Neuronal stem cell (in vitro differentiated cells): ENCODE data around the gene CHST10.

ENCODE experiments used
- DNase-seq: peaks from one replicate; pipeline ENCODE4 v3.0.0-alpha.2; 2013; ENCODE audit warnings: low spot score
- H2AFZ ChIP-seq: one replicate; pipeline ENCODE4 v1.6.1; 2013; ENCODE audit warnings: mild to moderate bottlenecking, low read length, inconsistent platforms
- H2AK5ac ChIP-seq: 2 replicates; pipeline ENCODE4 v1.6.1; 2013; ENCODE audit warnings: low read depth, mild to moderate bottlenecking, inconsistent platforms, low read length, moderate library complexity, mixed read lengths
- H2BK120ac ChIP-seq: 2 replicates; pipeline ENCODE4 v1.6.1; 2013; ENCODE audit warnings: low read depth, mild to moderate bottlenecking, inconsistent platforms, low read length, moderate library complexity, mixed read lengths
- H2BK12ac ChIP-seq: one replicate; pipeline ENCODE4 v1.6.1; 2013; ENCODE audit warnings: low read length, inconsistent platforms
- H2BK15ac ChIP-seq: 2 replicates; pipeline ENCODE4 v1.6.1; 2013; ENCODE audit warnings: mild to moderate bottlenecking, low read length, inconsistent platforms, mixed read lengths
- H2BK5ac ChIP-seq: one replicate; pipeline ENCODE4 v1.6.1; 2013; ENCODE audit warnings: inconsistent platforms, mild to moderate bottlenecking, low read length, moderate library complexity
- H3K14ac ChIP-seq: one replicate; pipeline ENCODE4 v1.6.1; 2013; ENCODE audit warnings: low read length, inconsistent platforms
- H3K18ac ChIP-seq: 2 replicates; pipeline ENCODE4 v1.6.1; 2013; ENCODE audit warnings: low read length, inconsistent platforms
- H3K23ac ChIP-seq: 2 replicates; pipeline ENCODE4 v1.6.1; 2013; ENCODE audit warnings: low read depth, mild to moderate bottlenecking, mixed read lengths, low read length, inconsistent platforms; ENCODE audit not compliant: poor library complexity
- H3K27ac ChIP-seq: replicated peaks from 3 replicates; pipeline ENCODE4 v1.5.1; 2013; ENCODE audit warnings: low read length, inconsistent platforms
- H3K27me3 ChIP-seq, 3 experiments: 2 replicates each; pipeline ENCODE4 v1.6.1; 2013; ENCODE audit warnings: low read length in 3 of 3, mild to moderate bottlenecking in 2 of 3, inconsistent platforms in 1 of 3, low read depth in 1 of 3, mixed read lengths in 1 of 3, moderate library complexity in 1 of 3; ENCODE audit not compliant: control insufficient read depth in 3 of 3, insufficient read depth in 3 of 3
- H3K36me3 ChIP-seq, 2 donors: replicated peaks in 1 of 2; 2 replicates each; pipeline ENCODE4 v1.6.1; 2013; ENCODE audit warnings: low read length in 2 of 2; ENCODE audit not compliant: control insufficient read depth in 2 of 2, insufficient read depth in 2 of 2
- H3K4ac ChIP-seq: 2 replicates; pipeline ENCODE4 v1.6.1; 2013; ENCODE audit warnings: inconsistent platforms, mild to moderate bottlenecking, low read length, moderate library complexity
- H3K4me1 ChIP-seq, 2 donors: 1 replicate in 1 of 2; 2 replicates in 1 of 2; pipeline ENCODE4 v1.6.1; 2013; ENCODE audit warnings: low read length in 2 of 2, low read depth in 1 of 2; ENCODE audit not compliant: control insufficient read depth in 2 of 2, insufficient read depth in 1 of 2
- H3K4me2 ChIP-seq: one replicate; pipeline ENCODE4 v1.6.1; 2013; ENCODE audit warnings: mild to moderate bottlenecking, low read length, inconsistent platforms; ENCODE audit not compliant: insufficient read depth, poor library complexity, severe bottlenecking
- H3K4me3 ChIP-seq, 2 donors: 2 replicates each; pipeline ENCODE4 v1.5.1; 2013; ENCODE audit warnings: low read length in 2 of 2, mild to moderate bottlenecking in 2 of 2, inconsistent platforms in 1 of 2, moderate library complexity in 1 of 2
- H3K79me1 ChIP-seq: one replicate; pipeline ENCODE4 v1.6.1; 2013; ENCODE audit warnings: low read depth, mild to moderate bottlenecking, inconsistent platforms, low read length, moderate library complexity
- H3K9ac ChIP-seq: one replicate; pipeline ENCODE4 v1.6.1; 2013; ENCODE audit warnings: mild to moderate bottlenecking, low read depth, low read length, inconsistent platforms; ENCODE audit not compliant: poor library complexity
- H3K9me3 ChIP-seq, 2 donors: replicated peaks in 1 of 2; 2 replicates each; pipeline versions ENCODE3 to v1.6.1; 2013; ENCODE audit warnings: low read length in 2 of 2, mild to moderate bottlenecking in 2 of 2, inconsistent platforms in 1 of 2, low read depth in 1 of 2, mixed read lengths in 1 of 2, moderate library complexity in 1 of 2; ENCODE audit not compliant: control insufficient read depth in 2 of 2, insufficient read depth in 1 of 2
- H4K8ac ChIP-seq: one replicate; pipeline ENCODE4 v1.6.1; 2013; ENCODE audit warnings: low read depth, mild to moderate bottlenecking, inconsistent platforms, low read length, moderate library complexity
- H4K91ac ChIP-seq: one replicate; pipeline ENCODE4 v1.6.1; 2013; ENCODE audit warnings: low read length, low read depth, mild to moderate bottlenecking, inconsistent platforms; ENCODE audit not compliant: poor library complexity
- WGBS, 2 donors: extraction: QIAGEN DNeasy Blood & Tissue Kit; methylation state at CpG; one replicate each; pipeline ENCODE4 v1.1.7; 2013; ENCODE audit warnings: missing lambda C conversion rate in 2 of 2, mixed read lengths in 1 of 2; ENCODE audit not compliant: insufficient read length in 2 of 2, insufficient replicate concordance in 1 of 2; ENCODE audit errors: extremely low coverage in 2 of 2; 5-methylcytosine and 5-hydroxymethylcytosine counted together

Gene CHST10

GRCh38 chr2:100451734-100452133 lies 34.3 kb upstream of the CHST10 start:
- Histone ChIP-seq H3K4me3 (no peak overlapping the region), H4K8ac (no peak overlapping the region), H3K36me3 (no peaks in the 10 kb centered on the region), H3K4me2 (no peak overlapping the region), H3K18ac (no peak overlapping the region), H4K91ac (no peak overlapping the region), H2BK12ac (no peak overlapping the region), H2AK5ac (no peak overlapping the region), H3K9me3 (peaks cover 2 to 6% of the 10 kb centered on the region in 2 donors), H2BK5ac (no peak overlapping the region), H3K14ac (no peak overlapping the region), H2BK15ac (no peak overlapping the region), H3K9ac (no peak overlapping the region), H2BK120ac (no peak overlapping the region), H3K79me1 (no peaks in the 10 kb centered on the region), H3K4ac (no peak overlapping the region), H3K23ac (no peak overlapping the region), H3K27ac (no peak overlapping the region), H2AFZ (no peak overlapping the region), H3K4me1 (no peaks in the 10 kb centered on the region), H3K27me3 (no peaks in the 10 kb centered on the region)
- no peak for DNase-seq

DNA sequence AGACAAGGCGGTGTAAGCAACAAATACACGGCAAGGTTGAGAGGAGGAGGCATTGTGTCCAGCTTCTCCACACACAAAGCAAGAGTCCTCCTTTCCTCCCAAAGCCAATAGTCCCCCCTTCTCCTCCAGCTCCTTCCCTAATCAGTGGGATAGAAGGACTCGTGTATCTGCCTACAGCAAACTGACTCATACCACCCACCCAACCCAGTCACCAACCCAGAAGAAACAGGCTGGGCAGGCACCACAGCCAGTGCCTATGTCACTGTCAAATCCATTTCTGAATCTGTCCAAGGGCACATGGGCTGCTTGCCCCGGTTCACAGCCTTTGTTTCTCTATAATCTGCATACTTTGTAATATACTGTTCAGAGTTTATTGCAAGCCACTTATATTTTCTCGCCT lies 33.6 kb upstream of the CHST10 start:
- Histone ChIP-seq H2BK12ac (no peak overlapping the region), H3K9me3 (peaks cover 0 to 6% of the 10 kb centered on the region in 2 donors), H4K8ac (no peak overlapping the region), H3K14ac (no peak overlapping the region), H3K36me3 (no peaks in the 10 kb centered on the region), H3K4me1 (no peaks in the 10 kb centered on the region), H3K4me3 (no peak overlapping the region), H2BK5ac (no peak overlapping the region), H3K18ac (no peak overlapping the region), H3K79me1 (no peaks in the 10 kb centered on the region), H2AFZ (no peak overlapping the region), H3K4me2 (no peak overlapping the region), H2BK15ac (no peak overlapping the region), H2AK5ac (no peak overlapping the region), H3K27me3 (no peaks in the 10 kb centered on the region), H2BK120ac (no peak overlapping the region), H4K91ac (no peak overlapping the region), H3K23ac (no peak overlapping the region), H3K9ac (no peak overlapping the region), H3K4ac (no peak overlapping the region), H3K27ac (no peak overlapping the region)
- no CpG with 5 or more reads among the region's 5 CpGs for WGBS, 2 donors
- no peak for DNase-seq

DNA sequence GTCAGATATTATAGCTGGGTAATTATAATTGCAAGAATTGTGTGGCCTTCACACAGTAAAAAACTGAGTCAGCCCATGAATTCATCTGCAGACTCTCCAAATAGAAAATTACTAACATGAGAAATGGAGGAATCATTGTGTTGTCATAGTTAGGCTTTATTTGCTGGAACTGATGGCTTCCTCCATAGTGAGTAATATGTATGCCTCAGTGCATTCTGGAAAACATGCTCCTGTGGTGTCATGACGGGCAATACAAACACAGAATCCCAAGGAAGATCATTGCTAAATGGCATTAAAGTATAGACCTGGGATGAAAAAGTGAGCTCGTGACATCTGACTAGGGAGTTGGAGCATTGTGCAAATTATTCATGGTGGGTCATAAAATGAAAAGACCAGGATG lies 29.2 kb upstream of the CHST10 start:
- Histone ChIP-seq H2BK12ac (no peak overlapping the region), H2BK120ac (no peak overlapping the region), H2AFZ (no peak overlapping the region), H4K8ac (no peak overlapping the region), H3K4me1 (no peaks in the 10 kb centered on the region), H3K4me2 (no peak overlapping the region), H3K4me3 (no peak overlapping the region), H3K4ac (no peak overlapping the region), H3K27ac (no peak overlapping the region), H4K91ac (no peak overlapping the region), H3K27me3 (no peaks in the 10 kb centered on the region), H3K14ac (no peak overlapping the region), H3K18ac (no peak overlapping the region), H2BK5ac (no peak overlapping the region), H2AK5ac (no peak overlapping the region), H2BK15ac (no peak overlapping the region), H3K36me3 (no peaks in the 10 kb centered on the region), H3K23ac (no peak overlapping the region), H3K9me3 (peaks cover 0 to 5% of the 10 kb centered on the region in 2 donors), H3K9ac (no peak overlapping the region), H3K79me1 (no peaks in the 10 kb centered on the region)
- no peak for DNase-seq
- no CpG with 5 or more reads among the region's 2 CpGs for WGBS, 2 donors

GRCh38 chr2:100437751-100438150 lies 20.3 kb upstream of the CHST10 start:
- H3K4me2 ChIP-seq, result no peak overlapping the region
- no peaks in the 10 kb centered on the region for H3K36me3 ChIP-seq
- WGBS, 2 donors, result no CpG with 5 or more reads among the region's 8 CpGs
- no peak overlapping the region for H2BK120ac ChIP-seq
- H3K27me3 ChIP-seq, result no peaks in the 10 kb centered on the region
- no peaks in the 10 kb centered on the region for H3K79me1 ChIP-seq
- H2BK15ac ChIP-seq, result no peak overlapping the region
- no peak overlapping the region for H2BK5ac ChIP-seq
- no peaks in the 10 kb centered on the region for H3K4me1 ChIP-seq
- no peak overlapping the region for H2AK5ac ChIP-seq
- H3K9ac ChIP-seq, result no peak overlapping the region
- no peak overlapping the region for H3K4ac ChIP-seq
- no peak overlapping the region for H4K91ac ChIP-seq
- no peak overlapping the region for H2BK12ac ChIP-seq
- no peak overlapping the region for H3K23ac ChIP-seq
- H2AFZ ChIP-seq, result no peak overlapping the region
- no peak overlapping the region for H4K8ac ChIP-seq
- H3K4me3 ChIP-seq, result no peak overlapping the region
- H3K9me3 ChIP-seq, result no peaks in the 10 kb centered on the region
- no peak overlapping the region for H3K18ac ChIP-seq
- H3K27ac ChIP-seq, result no peak overlapping the region
- H3K14ac ChIP-seq, result no peak overlapping the region
- DNase-seq, result no peak
